Skeletal muscle satellite cell (primary cell): ENCODE results near the gene SCAF8. TPM values are rescaled to one million over a fixed set of nuclear protein-coding genes. Genes with fewer than 3 reads are reported as not detected.

Source experiments
- H3K27me3 ChIP-seq: 2 replicates; pipeline ENCODE4 v1.7.0; 2013; ENCODE audit warnings: low read length; ENCODE audit not compliant: control insufficient read depth, insufficient read depth
- H3K36me3 ChIP-seq: 2 replicates; pipeline ENCODE4 v1.7.0; 2013; ENCODE audit warnings: mild to moderate bottlenecking, control low read depth, low read length; ENCODE audit not compliant: insufficient read depth
- H3K4me1 ChIP-seq: 2 replicates; pipeline ENCODE4 v1.7.0; 2013; ENCODE audit warnings: low read length; ENCODE audit not compliant: control insufficient read depth, insufficient read depth
- H3K4me2 ChIP-seq: 2 replicates; pipeline ENCODE4 v1.7.0; 2013; ENCODE audit warnings: mild to moderate bottlenecking, low read length
- H3K4me3 ChIP-seq: 2 replicates; pipeline ENCODE4 v1.7.0; 2013; ENCODE audit warnings: low read length
- H3K9ac ChIP-seq: 2 replicates; pipeline ENCODE4 v1.7.0; 2013; ENCODE audit warnings: mild to moderate bottlenecking, low read depth, low read length, moderate library complexity
- H3K9me3 ChIP-seq: replicated peaks from 2 replicates; pipeline ENCODE4 v1.7.0; 2013; ENCODE audit warnings: mild to moderate bottlenecking, control low read depth, low read length
- small RNA-seq: library from RNA; depleted of rRNA; stranded (forward); fragments of <200 nt; gene quantifications from one replicate; pipeline ENCODE3, GENCODE V24; 2012

SCAF8 gene

DNA sequence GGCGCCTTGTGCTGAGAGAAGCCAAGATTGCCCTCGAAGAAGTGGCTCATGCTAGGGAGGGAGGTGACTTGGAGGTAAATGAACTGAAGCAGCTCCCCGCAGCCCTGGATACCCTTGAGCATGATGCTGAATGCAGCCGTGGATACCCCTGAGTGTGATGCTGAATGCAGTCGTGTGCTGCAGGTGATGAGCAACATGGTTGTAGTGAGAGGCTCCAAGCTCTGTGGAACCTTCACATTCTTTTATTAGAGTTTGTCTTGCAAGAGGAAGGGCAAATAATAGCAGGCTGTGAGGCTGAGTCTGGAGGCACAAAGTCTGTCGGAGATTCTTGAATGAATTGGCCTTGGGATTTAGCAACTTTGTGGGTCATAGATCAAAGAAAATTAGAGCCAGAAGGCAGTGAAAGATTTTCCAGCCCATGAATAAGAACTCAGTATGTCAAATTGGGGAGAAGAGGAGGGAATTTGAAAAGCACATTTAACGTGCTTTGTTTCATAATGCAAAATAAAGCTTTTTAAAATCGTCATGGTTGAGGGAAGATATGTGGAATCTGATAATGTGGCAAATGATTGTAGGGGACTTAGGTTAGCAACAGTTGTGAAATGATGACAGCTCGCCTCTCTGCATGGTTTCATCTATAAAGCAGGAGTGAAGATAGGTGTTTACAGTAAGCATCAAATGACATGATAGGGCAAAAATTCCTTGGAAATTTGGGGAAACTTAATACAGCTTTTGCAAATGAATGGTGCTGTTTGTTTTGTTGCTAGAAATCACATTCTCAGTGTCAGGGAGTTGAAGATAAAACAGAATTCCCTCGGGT lies 141.8 kb downstream of the SCAF8 start:
- no peak overlapping the region for H3K9ac ChIP-seq
- H3K4me3 ChIP-seq: no peak overlapping the region
- H3K9me3 ChIP-seq: no peaks in the 10 kb centered on the region
- no peak overlapping the region for H3K4me2 ChIP-seq
- no peaks in the 10 kb centered on the region for H3K4me1 ChIP-seq
- H3K36me3 ChIP-seq: peaks cover 3% of the 10 kb centered on the region
- H3K27me3 ChIP-seq: no peaks in the 10 kb centered on the region

DNA sequence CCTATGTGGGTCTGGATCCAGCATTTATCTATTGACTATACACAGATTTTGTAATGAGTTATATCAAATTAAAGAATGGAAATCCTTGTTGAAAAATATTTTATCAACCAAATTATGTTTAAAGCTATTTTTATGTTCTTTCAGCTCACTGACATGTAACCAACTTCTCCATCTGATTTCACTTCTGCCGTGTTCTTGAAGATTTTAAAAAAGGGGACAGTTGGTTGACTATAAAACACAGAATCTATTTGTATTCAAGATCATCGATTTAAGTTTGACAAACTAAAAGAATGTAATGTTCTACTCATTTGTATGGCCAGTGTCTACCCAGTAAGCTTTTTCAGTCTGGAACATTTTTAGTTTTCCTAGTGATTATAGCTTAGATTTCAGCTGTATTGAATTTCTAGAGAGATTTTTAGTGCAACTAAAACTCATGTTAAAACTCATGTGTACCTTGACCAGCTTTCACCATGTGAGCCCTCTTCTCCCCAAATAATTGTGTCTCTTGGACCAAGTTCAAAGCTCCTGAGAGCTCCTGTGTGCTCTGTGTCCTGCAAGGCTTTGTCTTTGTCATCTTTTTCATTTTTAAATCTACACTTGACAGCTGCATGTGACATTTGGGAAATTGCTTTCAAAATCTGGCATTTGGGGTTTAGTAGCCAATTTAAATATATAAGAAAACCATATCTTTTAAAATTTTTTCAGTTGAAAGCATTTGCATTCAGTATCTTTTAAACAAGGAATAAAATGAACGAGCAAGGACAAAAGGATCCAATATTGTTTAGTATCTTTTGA lies 143.5 kb downstream of the SCAF8 start:
- no peak overlapping the region for H3K4me2 ChIP-seq
- H3K4me1 ChIP-seq: no peaks in the 10 kb centered on the region
- H3K9ac ChIP-seq: no peak overlapping the region
- H3K4me3 ChIP-seq: no peak overlapping the region
- no peaks in the 10 kb centered on the region for H3K9me3 ChIP-seq
- peaks cover 3% of the 10 kb centered on the region for H3K36me3 ChIP-seq
- no peaks in the 10 kb centered on the region for H3K27me3 ChIP-seq

DNA sequence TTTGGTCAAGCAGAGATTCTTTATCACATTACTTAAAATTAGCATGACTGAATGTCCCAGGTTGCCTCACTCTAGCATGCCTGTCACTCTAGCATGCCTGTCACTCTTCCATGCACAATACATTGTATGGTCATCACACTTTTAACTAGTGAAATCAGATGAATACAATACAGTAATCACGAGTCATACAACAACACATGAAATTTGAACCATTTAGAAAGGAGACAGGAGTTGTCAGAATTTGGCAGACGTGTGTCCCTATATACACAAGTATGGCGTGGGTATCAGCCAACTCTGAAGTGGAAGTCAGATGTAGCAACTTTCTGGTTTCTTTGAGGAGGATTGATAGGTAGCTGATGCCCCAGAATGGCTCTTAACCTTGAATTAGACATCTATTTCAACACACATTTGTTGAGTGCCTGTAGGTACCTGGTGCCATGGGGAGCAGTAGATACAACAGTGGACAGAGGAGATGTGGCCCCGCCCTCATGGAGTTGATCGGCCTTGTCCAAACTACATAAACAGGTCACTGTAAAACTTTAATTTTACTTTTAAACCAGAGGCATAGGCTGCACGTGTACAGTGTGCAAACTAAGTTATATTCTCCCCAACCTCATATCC lies 145.8 kb downstream of the SCAF8 start:
- Histone ChIP-seq H3K36me3 (peaks cover 3% of the 10 kb centered on the region), H3K4me3 (no peak overlapping the region), H3K4me2 (no peak overlapping the region), H3K9ac (no peak overlapping the region), H3K27me3 (no peaks in the 10 kb centered on the region), H3K9me3 (no peaks in the 10 kb centered on the region), H3K4me1 (peaks cover 2% of the 10 kb centered on the region)

DNA sequence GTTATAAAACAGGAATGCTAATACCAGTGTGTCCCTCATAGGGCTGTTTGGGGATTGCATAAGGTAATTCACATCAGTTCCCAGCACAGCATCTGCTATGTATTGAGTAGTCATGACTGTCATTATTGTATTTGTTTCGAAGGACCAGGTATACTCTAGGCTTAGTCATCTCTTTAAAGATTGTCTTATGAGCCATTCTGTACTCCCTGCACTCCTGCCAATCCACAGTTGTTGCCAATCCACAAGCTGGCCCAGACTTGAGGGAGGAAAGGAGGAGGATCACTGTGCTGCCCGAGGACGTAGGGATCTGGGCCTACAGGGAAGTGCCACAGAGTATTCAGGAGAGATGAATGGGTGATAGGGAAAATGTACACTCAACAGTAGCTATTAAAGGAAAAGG lies 148.9 kb downstream of the SCAF8 start:
- Histone ChIP-seq H3K4me2 (no peak overlapping the region), H3K4me1 (peaks cover 4% of the 10 kb centered on the region), H3K27me3 (no peaks in the 10 kb centered on the region), H3K9me3 (no peaks in the 10 kb centered on the region), H3K9ac (no peak overlapping the region), H3K4me3 (no peak overlapping the region), H3K36me3 (peaks cover 3% of the 10 kb centered on the region)

Small RNAs within 50 kb of the gene (small RNA-seq; reads per million reads assigned to genes)
- gene MIR1273C (not detected), gene RNU6-824P (not detected)
